Neural progenitor cell (in vitro differentiated cells): Measurements from ENCODE around the gene NTM. TPM values are rescaled to one million over a fixed set of nuclear protein-coding genes. Genes with fewer than 3 reads are reported as not detected.

Experiments
- DNase-seq: peaks from one replicate; pipeline ENCODE4 v3.0.0-alpha.2; 2016; ENCODE audit warnings: low spot score
- H2AFZ ChIP-seq: fragments of 200-600 bp; sonication (generic); replicated peaks from 2 replicates; pipeline ENCODE4 v1.6.1; 2016; ENCODE audit warnings: antibody characterized with exemption
- H3F3A ChIP-seq: fragments of 200-600 bp; sonication (generic); 2 replicates; pipeline ENCODE4 v1.6.1; 2016; ENCODE audit warnings: antibody characterized with exemption, low read depth
- H3K27ac ChIP-seq: fragments of 200-600 bp; sonication (generic); 2 replicates; pipeline ENCODE4 v1.5.1; 2016; ENCODE audit warnings: mild to moderate bottlenecking
- H3K27me3 ChIP-seq: fragments of 200-600 bp; sonication (generic); 2 replicates; pipeline ENCODE4 v1.6.1; 2016; ENCODE audit warnings: mild to moderate bottlenecking, moderate library complexity
- H3K36me3 ChIP-seq: fragments of 200-600 bp; sonication (generic); 2 replicates; pipeline ENCODE4 v1.5.1; 2016
- H3K4me1 ChIP-seq: fragments of 200-600 bp; sonication (generic); 2 replicates; pipeline ENCODE4 v1.6.1; 2016; ENCODE audit warnings: mixed run types
- H3K4me2 ChIP-seq: fragments of 200-600 bp; sonication (generic); 2 replicates; pipeline ENCODE4 v1.6.1; 2016
- H3K4me3 ChIP-seq: fragments of 200-600 bp; sonication (generic); 2 replicates; pipeline ENCODE4 v1.5.1; 2016
- H3K79me2 ChIP-seq: fragments of 200-600 bp; sonication (generic); 2 replicates; pipeline ENCODE4 v1.6.1; 2016; ENCODE audit warnings: low read depth
- H3K9ac ChIP-seq: fragments of 200-600 bp; sonication (generic); 2 replicates; pipeline ENCODE4 v1.6.1; 2016
- H3K9me3 ChIP-seq: fragments of 200-600 bp; sonication (generic); 2 replicates; pipeline ENCODE4 v1.5.1; 2016; ENCODE audit warnings: low read depth
- H4K20me1 ChIP-seq: fragments of 200-600 bp; sonication (generic); 2 replicates; pipeline ENCODE4 v1.6.1; 2016; ENCODE audit warnings: low read depth
- H3K27ac Mint-ChIP-seq: 3 replicates; pipeline ENCODE4 v1.8.0; 2021; ENCODE audit warnings: mixed read lengths
- H3K27me3 Mint-ChIP-seq: 2 replicates; pipeline ENCODE4 v1.8.0; 2022; ENCODE audit warnings: low read depth, mild to moderate bottlenecking, inconsistent platforms, moderate library complexity, mixed read lengths; ENCODE audit not compliant: insufficient read depth
- H3K36me3 Mint-ChIP-seq: 3 replicates; pipeline ENCODE4 v1.8.0; 2021; ENCODE audit warnings: mixed read lengths
- H3K4me1 Mint-ChIP-seq: 3 replicates; pipeline ENCODE4 v1.8.0; 2021; ENCODE audit warnings: mixed read lengths
- H3K4me3 Mint-ChIP-seq: 3 replicates; pipeline ENCODE4 v1.8.0; 2021; ENCODE audit warnings: mild to moderate bottlenecking, moderate library complexity, mixed read lengths
- H3K9me3 Mint-ChIP-seq: 3 replicates; pipeline ENCODE4 v1.8.0; 2020; ENCODE audit warnings: mixed read lengths
- CTCF ChIP-seq: fragments of 200-600 bp; sonication (generic); IDR thresholded peaks from 2 replicates; pipeline ENCODE4 v1.5.1; 2017; ENCODE audit warnings: antibody characterized with exemption, mild to moderate bottlenecking
- EZH2 ChIP-seq: fragments of 200-600 bp; sonication (generic); IDR thresholded peaks from 2 replicates; pipeline ENCODE4 v1.6.1; 2017; ENCODE audit warnings: antibody characterized with exemption, mild to moderate bottlenecking, moderate library complexity
- EZH2phosphoT487 ChIP-seq: fragments of 200-600 bp; sonication (generic); IDR thresholded peaks from 2 replicates; pipeline ENCODE4 v1.6.1; 2017; ENCODE audit warnings: antibody characterized with exemption
- total RNA-seq: library from RNA; depleted of rRNA; stranded (reverse); fragments of >200 nt; gene quantifications from 2 replicates; pipeline ENCODE4 v1.2.3, GENCODE V29; 2015; ENCODE audit warnings: low replicate concordance

Gene NTM
- total RNA-seq, 1 donor from 2014 or later: 4.3 TPM

DNA sequence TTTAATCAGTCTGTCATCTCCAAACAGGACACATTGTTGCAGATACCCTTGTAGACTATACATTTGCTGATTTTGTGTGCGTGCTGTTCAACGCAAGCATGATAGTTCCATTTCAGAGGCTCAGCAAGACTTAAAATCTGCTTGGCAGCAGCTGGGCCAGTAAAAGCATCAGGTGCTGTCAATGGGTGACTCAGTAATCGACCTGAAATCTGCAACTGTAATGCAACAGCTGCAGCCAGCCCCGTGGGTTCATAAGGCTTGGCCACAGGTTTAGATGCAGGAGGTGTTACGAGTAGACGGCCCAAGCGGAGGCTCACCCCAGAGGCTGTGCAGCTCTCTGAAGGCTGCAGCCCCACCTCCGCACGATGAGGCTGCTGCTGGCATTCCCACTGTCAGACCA, 84.6 kb downstream of the NTM start:
- Histone ChIP-seq H4K20me1 (no peaks in the 10 kb centered on the region), H3K27ac (no peak overlapping the region), H3K4me2 (no peak overlapping the region), H3K27me3 (no peaks in the 10 kb centered on the region), H3K79me2 (no peaks in the 10 kb centered on the region), H3F3A (no peaks in the 10 kb centered on the region), H3K9me3 (no peaks in the 10 kb centered on the region), H3K4me3 (no peak overlapping the region), H3K36me3 (no peaks in the 10 kb centered on the region), H2AFZ (no peak overlapping the region), H3K9ac (no peak overlapping the region), H3K4me1 (peaks cover 7% of the 10 kb centered on the region)
- H3K4me3 Mint-ChIP-seq: no peak overlapping the region
- H3K9me3 Mint-ChIP-seq: peaks cover 3% of the 10 kb centered on the region
- H3K36me3 Mint-ChIP-seq: no peaks in the 10 kb centered on the region
- TF ChIP-seq EZH2 (no peak), EZH2phosphoT487 (no peak), CTCF (no peak)
- DNase-seq: no peak
- no peak overlapping the region for H3K27ac Mint-ChIP-seq
- peaks cover 2% of the 10 kb centered on the region for H3K4me1 Mint-ChIP-seq
- H3K27me3 Mint-ChIP-seq: peaks cover 7% of the 10 kb centered on the region

- Mint-ChIP-seq H3K27me3 (peaks cover 7% of the 10 kb centered on the region), H3K9me3 (peaks cover 3% of the 10 kb centered on the region), H3K4me3 (no peak overlapping the region), H3K4me1 (no peaks in the 10 kb centered on the region), H3K27ac (no peak overlapping the region), H3K36me3 (no peaks in the 10 kb centered on the region)
- Histone ChIP-seq H3K27me3 (no peaks in the 10 kb centered on the region), H3K27ac (no peak overlapping the region), H3K4me3 (no peak overlapping the region), H3K79me2 (no peaks in the 10 kb centered on the region), H4K20me1 (no peaks in the 10 kb centered on the region), H3K9ac (no peak overlapping the region), H2AFZ (no peak overlapping the region), H3K36me3 (no peaks in the 10 kb centered on the region), H3K4me1 (peaks cover 7% of the 10 kb centered on the region), H3K4me2 (no peak overlapping the region), H3K9me3 (no peaks in the 10 kb centered on the region), H3F3A (no peaks in the 10 kb centered on the region)
- no peak for DNase-seq
- TF ChIP-seq EZH2phosphoT487 (no peak), CTCF (no peak), EZH2 (no peak)
Measured at GRCh38 chr11:131455843-131456704, 85.7 kb downstream of the NTM start.

DNA sequence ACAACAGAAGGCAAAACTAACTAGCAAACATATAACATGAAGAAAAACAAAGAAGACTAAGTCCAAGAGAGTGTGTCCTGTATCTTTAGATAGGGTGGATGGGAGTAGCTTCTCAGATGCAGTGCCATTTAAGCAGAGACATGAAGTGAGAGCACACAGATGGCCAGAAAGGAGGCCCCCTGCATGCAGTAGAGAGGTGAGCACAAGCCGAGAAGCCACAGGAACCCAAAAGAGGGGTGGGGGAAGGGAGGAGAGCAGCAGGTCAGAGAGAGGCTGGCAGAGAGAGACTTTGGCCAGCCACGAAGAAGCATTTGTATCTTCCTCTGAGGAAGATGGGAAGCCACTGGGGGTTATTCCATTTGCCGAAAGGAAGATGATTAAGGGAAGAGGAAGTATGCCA, 86.7 kb downstream of the NTM start:
- Histone ChIP-seq H3K4me2 (no peak overlapping the region), H3K27ac (no peak overlapping the region), H3K9me3 (no peaks in the 10 kb centered on the region), H3K79me2 (no peaks in the 10 kb centered on the region), H2AFZ (no peak overlapping the region), H3K36me3 (no peaks in the 10 kb centered on the region), H3K4me3 (no peak overlapping the region), H3K27me3 (no peaks in the 10 kb centered on the region), H4K20me1 (no peaks in the 10 kb centered on the region), H3F3A (no peaks in the 10 kb centered on the region), H3K4me1 (peaks cover 7% of the 10 kb centered on the region), H3K9ac (no peak overlapping the region)
- TF ChIP-seq EZH2phosphoT487: no peak
- no peak for TF ChIP-seq EZH2
- TF ChIP-seq CTCF: no peak
- no peak for DNase-seq
- H3K27me3 Mint-ChIP-seq: peaks cover 3% of the 10 kb centered on the region
- H3K36me3 Mint-ChIP-seq: no peaks in the 10 kb centered on the region
- no peaks in the 10 kb centered on the region for H3K9me3 Mint-ChIP-seq
- no peak overlapping the region for H3K27ac Mint-ChIP-seq
- no peaks in the 10 kb centered on the region for H3K4me1 Mint-ChIP-seq
- H3K4me3 Mint-ChIP-seq: no peak overlapping the region
